ENCODE measurements around the gene CERS6.

GRCh38 chr2:168500516-168500915, 44.4 kb downstream of the CERS6 start:
- TF ChIP-seq CTCF (IDR thresholded peaks at IDR 0.05; ENCODE audit: low read depth, low read length) (no peak), POLR2A (IDR thresholded peaks at IDR 0.05; ENCODE audit: extremely low read depth, insufficient read length) (no peak), MAX (IDR thresholded peaks at IDR 0.05; ENCODE audit: low read depth, low read length) (no peak)
